AG09309 (cell line): ENCODE results near the gene PRKX.
"Not testable (repeated sequence)": the region's sequence is repeated elsewhere in the genome, so short reads cannot be mapped to it uniquely, and the experiment has no call there.

ENCODE experiments used
- DNase-seq: peaks from one replicate; pipeline ENCODE4 v3.0.0-alpha.2; 2010; ENCODE audit warnings: low read depth
- H3K4me3 ChIP-seq: 2 replicates; pipeline ENCODE4 v1.5.1; 2011; ENCODE audit warnings: mild to moderate bottlenecking, low read depth, low read length, moderate library complexity; ENCODE audit not compliant: control insufficient read depth
- CTCF ChIP-seq: IDR thresholded peaks from 2 replicates; pipeline ENCODE4 v1.5.1; 2011; ENCODE audit warnings: mild to moderate bottlenecking, low read depth, low read length, inconsistent platforms; ENCODE audit not compliant: insufficient read depth, control insufficient read depth; ENCODE audit errors: missing control alignments

Gene PRKX

DNA sequence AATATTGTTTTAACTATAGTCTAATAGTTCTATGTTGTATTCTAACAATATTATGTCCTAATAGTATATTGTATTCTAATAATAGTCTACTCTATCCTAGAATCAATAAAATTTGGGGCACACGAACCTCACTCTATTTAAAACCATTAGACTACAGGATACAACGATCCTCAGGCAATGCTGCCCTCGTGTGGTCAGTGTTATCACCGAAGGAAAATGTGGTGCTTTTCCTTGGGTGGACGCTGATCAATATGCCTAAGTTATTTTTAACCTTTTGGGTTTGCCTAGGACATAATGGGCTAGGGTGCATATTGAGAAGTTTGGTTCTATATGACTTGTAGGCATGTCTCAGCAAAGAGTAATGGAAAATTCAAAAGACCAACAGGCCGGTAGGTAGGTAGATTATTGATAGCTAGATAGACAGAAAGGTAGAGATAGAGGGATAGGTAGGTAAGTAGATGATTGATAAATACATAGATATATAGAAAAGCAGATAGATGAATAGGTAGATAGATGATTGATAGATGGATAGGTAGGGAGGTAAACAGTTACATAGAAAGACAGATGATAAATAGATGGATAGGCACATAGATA, 75.1 kb downstream of the PRKX start:
- no peak for DNase-seq
- TF ChIP-seq CTCF, result peak; percentile 72
- no peak overlapping the region for H3K4me3 ChIP-seq

- H3K4me3 ChIP-seq, result no peak overlapping the region
- TF ChIP-seq CTCF, result no peak
- DNase-seq, result no peak
These were observed 76.6 kb downstream of the PRKX start for GRCh38 chrX:3636803-3637202.

GRCh38 chrX:3631196-3631595, 82.3 kb downstream of the PRKX start:
- no peak overlapping the region for H3K4me3 ChIP-seq
- no peak for DNase-seq
- no peak for TF ChIP-seq CTCF

DNA sequence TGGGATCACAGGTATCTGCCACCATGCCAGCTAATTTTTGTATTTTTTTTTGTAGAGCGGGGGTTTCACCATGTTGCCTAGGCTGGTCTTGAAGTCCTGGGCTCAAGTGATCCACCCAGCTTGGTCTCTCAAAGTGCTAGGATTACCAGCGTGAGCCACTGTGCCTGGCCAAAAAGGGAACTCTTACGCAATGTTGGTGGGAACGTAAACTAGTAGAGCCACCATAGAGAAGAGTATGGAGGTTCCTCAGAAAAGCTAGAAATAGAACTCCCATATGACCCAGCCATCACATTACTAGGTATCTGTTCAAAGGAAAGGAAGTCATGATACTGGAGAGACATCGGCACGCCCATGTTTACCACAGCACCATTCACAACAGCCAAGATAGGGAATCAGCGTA, 85.9 kb downstream of the PRKX start:
- DNase-seq, result no peak
- no peak overlapping the region for H3K4me3 ChIP-seq
- TF ChIP-seq CTCF, result no peak

DNA sequence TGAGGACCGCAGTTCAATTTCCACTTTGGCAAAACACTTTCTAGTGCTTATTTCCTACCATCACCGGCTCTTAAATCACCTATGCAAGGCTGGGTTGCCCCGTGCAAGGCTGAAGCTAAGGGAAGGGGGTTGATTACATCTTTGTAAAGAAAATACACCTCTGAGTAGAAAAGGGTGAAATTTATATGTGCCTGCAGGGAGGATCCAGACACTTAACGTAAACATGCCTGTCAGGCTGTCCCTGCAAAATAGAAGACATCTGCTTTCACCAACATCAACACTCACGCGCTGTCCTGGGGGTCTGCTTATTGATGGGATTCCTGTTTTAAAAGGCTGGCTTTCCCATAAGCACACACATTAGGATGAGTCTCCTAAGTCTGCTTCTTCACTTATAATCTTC, 92.0 kb downstream of the PRKX start:
- no peak for DNase-seq
- no peak for TF ChIP-seq CTCF
- H3K4me3 ChIP-seq, result no peak overlapping the region

GRCh38 chrX:3611744-3612143, 101.7 kb downstream of the PRKX start:
- not testable (repeated sequence) for DNase-seq, H3K4me3 ChIP-seq

- DNase-seq, result peak; percentile 75
- H3K4me3 ChIP-seq, result no peak overlapping the region
- TF ChIP-seq CTCF, result no peak
These were observed 103.6 kb downstream of the PRKX start for GRCh38 chrX:3609810-3610209.
